Measurements from ENCODE around the gene TRAF6. TPM values are rescaled to one million over a fixed set of nuclear protein-coding genes. Genes with fewer than 3 reads are reported as not detected.

The TRAF6 gene
- total and polyA plus RNA-seq, 2 experiments from 2014 or later = 4.2 to 10.5 TPM

DNA sequence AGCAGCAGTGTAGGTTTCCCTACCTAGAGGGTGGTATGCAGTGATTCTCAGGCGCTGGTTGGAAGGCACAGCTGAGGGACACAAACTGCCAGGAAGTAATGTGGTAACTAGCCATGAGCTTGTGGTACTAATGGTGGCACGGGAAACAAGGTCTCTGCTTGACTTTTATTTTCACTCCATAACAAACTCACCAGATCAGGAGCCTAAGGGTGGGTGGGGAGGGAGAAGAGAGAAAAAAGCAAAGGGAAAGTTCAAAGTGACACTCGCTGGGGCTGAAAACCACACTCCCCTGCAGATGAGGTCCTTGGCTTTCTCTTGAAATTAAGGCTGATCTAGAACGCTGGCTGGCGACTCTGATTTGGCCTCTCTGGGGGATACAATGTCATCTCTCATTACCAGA is 22.0 kb downstream of the TRAF6 start:
- no peak for ATAC-seq
- no peak overlapping the region for H3K27ac Mint-ChIP-seq

More for the DNA sequence above, 22.0 kb downstream of the TRAF6 start:
- Histone ChIP-seq H3K79me2 (replicated peaks; ENCODE audit: insufficient read depth) (no peaks in the 10 kb centered on the region), H3K4me2 (no peak overlapping the region), H3K27ac (ENCODE audit: low read depth) (no peak overlapping the region), H3K36me3 (ENCODE audit: insufficient read depth) (no peaks in the 10 kb centered on the region), H3K4me3 (no peak overlapping the region), H3K4me1 (ENCODE audit: insufficient read depth) (no peaks in the 10 kb centered on the region), H2AFZ (no peak overlapping the region), H4K20me1 (replicated peaks; ENCODE audit: insufficient read depth) (0 out of 2 replicates have a peak, but pooled peaks cover 6% of the 10 kb centered on the region), H3K27me3 (ENCODE audit: insufficient read depth) (no peaks in the 10 kb centered on the region), H3F3A (replicated peaks; ENCODE audit: low read depth) (no peaks in the 10 kb centered on the region), H3K9me2 (ENCODE audit: insufficient read depth) (no peaks in the 10 kb centered on the region)
- H3K9me3 Mint-ChIP-seq = peaks cover 2% of the 10 kb centered on the region; the same call in 1 of the 3 replicates
- peaks cover 21% of the 10 kb centered on the region; the same call in 2 of the 3 replicates for H3K36me3 Mint-ChIP-seq (ENCODE audit: low read depth)
- H3K4me3 Mint-ChIP-seq = no peak overlapping the region
- no peaks in the 10 kb centered on the region for H3K27me3 Mint-ChIP-seq (ENCODE audit: insufficient read depth, low read depth, poor library complexity)
- no peaks in the 10 kb centered on the region for H3K4me1 Mint-ChIP-seq
- no peak for TF ChIP-seq NANOG (IDR thresholded peaks at IDR 0.05; ENCODE audit: borderline replicate concordance)
- TF ChIP-seq, protein P1, sequence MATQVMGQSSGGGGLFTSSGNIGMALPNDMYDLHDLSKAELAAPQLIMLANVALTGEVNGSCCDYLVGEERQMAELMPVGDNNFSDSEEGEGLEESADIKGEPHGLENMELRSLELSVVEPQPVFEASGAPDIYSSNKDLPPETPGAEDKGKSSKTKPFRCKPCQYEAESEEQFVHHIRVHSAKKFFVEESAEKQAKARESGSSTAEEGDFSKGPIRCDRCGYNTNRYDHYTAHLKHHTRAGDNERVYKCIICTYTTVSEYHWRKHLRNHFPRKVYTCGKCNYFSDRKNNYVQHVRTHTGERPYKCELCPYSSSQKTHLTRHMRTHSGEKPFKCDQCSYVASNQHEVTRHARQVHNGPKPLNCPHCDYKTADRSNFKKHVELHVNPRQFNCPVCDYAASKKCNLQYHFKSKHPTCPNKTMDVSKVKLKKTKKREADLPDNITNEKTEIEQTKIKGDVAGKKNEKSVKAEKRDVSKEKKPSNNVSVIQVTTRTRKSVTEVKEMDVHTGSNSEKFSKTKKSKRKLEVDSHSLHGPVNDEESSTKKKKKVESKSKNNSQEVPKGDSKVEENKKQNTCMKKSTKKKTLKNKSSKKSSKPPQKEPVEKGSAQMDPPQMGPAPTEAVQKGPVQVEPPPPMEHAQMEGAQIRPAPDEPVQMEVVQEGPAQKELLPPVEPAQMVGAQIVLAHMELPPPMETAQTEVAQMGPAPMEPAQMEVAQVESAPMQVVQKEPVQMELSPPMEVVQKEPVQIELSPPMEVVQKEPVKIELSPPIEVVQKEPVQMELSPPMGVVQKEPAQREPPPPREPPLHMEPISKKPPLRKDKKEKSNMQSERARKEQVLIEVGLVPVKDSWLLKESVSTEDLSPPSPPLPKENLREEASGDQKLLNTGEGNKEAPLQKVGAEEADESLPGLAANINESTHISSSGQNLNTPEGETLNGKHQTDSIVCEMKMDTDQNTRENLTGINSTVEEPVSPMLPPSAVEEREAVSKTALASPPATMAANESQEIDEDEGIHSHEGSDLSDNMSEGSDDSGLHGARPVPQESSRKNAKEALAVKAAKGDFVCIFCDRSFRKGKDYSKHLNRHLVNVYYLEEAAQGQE (IDR thresholded peaks at IDR 0.05; ENCODE audit: unreplicated experiment) = no peak
- TF ChIP-seq STAT1 (IDR thresholded peaks at IDR 0.05; ENCODE audit: unreplicated experiment) = no peak
- no peak for TF ChIP-seq EZH2phosphoT487 (IDR thresholded peaks at IDR 0.05; ENCODE audit: unreplicated experiment)
- TF ChIP-seq JUNB (IDR thresholded peaks at IDR 0.05; ENCODE audit: unreplicated experiment) = no peak
- TF ChIP-seq ZNF114 (CRISPR knock-in tag; IDR thresholded peaks at IDR 0.05) = no peak
- TF ChIP-seq, protein P2, sequence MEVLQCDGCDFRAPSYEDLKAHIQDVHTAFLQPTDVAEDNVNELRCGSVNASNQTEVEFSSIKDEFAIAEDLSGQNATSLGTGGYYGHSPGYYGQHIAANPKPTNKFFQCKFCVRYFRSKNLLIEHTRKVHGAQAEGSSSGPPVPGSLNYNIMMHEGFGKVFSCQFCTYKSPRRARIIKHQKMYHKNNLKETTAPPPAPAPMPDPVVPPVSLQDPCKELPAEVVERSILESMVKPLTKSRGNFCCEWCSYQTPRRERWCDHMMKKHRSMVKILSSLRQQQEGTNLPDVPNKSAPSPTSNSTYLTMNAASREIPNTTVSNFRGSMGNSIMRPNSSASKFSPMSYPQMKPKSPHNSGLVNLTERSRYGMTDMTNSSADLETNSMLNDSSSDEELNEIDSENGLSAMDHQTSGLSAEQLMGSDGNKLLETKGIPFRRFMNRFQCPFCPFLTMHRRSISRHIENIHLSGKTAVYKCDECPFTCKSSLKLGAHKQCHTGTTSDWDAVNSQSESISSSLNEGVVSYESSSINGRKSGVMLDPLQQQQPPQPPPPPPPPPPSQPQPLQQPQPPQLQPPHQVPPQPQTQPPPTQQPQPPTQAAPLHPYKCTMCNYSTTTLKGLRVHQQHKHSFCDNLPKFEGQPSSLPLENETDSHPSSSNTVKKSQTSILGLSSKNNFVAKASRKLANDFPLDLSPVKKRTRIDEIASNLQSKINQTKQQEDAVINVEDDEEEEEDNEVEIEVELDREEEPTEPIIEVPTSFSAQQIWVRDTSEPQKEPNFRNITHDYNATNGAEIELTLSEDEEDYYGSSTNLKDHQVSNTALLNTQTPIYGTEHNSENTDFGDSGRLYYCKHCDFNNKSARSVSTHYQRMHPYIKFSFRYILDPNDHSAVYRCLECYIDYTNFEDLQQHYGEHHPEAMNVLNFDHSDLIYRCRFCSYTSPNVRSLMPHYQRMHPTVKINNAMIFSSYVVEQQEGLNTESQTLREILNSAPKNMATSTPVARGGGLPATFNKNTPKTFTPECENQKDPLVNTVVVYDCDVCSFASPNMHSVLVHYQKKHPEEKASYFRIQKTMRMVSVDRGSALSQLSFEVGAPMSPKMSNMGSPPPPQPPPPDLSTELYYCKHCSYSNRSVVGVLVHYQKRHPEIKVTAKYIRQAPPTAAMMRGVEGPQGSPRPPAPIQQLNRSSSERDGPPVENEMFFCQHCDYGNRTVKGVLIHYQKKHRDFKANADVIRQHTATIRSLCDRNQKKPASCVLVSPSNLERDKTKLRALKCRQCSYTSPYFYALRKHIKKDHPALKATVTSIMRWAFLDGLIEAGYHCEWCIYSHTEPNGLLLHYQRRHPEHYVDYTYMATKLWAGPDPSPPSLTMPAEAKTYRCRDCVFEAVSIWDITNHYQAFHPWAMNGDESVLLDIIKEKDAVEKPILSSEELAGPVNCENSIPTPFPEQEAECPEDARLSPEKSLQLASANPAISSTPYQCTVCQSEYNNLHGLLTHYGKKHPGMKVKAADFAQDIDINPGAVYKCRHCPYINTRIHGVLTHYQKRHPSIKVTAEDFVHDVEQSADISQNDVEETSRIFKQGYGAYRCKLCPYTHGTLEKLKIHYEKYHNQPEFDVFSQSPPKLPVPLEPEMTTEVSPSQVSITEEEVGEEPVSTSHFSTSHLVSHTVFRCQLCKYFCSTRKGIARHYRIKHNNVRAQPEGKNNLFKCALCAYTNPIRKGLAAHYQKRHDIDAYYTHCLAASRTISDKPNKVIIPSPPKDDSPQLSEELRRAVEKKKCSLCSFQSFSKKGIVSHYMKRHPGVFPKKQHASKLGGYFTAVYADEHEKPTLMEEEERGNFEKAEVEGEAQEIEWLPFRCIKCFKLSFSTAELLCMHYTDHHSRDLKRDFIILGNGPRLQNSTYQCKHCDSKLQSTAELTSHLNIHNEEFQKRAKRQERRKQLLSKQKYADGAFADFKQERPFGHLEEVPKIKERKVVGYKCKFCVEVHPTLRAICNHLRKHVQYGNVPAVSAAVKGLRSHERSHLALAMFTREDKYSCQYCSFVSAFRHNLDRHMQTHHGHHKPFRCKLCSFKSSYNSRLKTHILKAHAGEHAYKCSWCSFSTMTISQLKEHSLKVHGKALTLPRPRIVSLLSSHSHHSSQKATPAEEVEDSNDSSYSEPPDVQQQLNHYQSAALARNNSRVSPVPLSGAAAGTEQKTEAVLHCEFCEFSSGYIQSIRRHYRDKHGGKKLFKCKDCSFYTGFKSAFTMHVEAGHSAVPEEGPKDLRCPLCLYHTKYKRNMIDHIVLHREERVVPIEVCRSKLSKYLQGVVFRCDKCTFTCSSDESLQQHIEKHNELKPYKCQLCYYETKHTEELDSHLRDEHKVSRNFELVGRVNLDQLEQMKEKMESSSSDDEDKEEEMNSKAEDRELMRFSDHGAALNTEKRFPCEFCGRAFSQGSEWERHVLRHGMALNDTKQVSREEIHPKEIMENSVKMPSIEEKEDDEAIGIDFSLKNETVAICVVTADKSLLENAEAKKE (CRISPR knock-in tag; IDR thresholded peaks at IDR 0.05) = no peak
- TF ChIP-seq POLR2AphosphoS5 (IDR thresholded peaks at IDR 0.05; ENCODE audit: low read depth) = no peak
- TF ChIP-seq CREB1 (CRISPR knock-in tag; IDR thresholded peaks at IDR 0.05; ENCODE audit: low read depth) = no peak
- no peak for TF ChIP-seq ZNF331 (CRISPR knock-in tag; IDR thresholded peaks at IDR 0.05; ENCODE audit: low read depth)
- TF ChIP-seq, protein P3, sequence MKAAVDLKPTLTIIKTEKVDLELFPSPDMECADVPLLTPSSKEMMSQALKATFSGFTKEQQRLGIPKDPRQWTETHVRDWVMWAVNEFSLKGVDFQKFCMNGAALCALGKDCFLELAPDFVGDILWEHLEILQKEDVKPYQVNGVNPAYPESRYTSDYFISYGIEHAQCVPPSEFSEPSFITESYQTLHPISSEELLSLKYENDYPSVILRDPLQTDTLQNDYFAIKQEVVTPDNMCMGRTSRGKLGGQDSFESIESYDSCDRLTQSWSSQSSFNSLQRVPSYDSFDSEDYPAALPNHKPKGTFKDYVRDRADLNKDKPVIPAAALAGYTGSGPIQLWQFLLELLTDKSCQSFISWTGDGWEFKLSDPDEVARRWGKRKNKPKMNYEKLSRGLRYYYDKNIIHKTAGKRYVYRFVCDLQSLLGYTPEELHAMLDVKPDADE (IDR thresholded peaks at IDR 0.05) = no peak
- TF ChIP-seq, protein P4, sequence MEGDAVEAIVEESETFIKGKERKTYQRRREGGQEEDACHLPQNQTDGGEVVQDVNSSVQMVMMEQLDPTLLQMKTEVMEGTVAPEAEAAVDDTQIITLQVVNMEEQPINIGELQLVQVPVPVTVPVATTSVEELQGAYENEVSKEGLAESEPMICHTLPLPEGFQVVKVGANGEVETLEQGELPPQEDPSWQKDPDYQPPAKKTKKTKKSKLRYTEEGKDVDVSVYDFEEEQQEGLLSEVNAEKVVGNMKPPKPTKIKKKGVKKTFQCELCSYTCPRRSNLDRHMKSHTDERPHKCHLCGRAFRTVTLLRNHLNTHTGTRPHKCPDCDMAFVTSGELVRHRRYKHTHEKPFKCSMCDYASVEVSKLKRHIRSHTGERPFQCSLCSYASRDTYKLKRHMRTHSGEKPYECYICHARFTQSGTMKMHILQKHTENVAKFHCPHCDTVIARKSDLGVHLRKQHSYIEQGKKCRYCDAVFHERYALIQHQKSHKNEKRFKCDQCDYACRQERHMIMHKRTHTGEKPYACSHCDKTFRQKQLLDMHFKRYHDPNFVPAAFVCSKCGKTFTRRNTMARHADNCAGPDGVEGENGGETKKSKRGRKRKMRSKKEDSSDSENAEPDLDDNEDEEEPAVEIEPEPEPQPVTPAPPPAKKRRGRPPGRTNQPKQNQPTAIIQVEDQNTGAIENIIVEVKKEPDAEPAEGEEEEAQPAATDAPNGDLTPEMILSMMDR (conservative IDR thresholded peaks at IDR 0.05; ENCODE audit: low read depth in 2 of 2) = no peak
- DNase-seq (ENCODE audit: low spot score) = no peak

Data from GM23338 (cell line).